ENCODE measurements around the gene ZFP91.
A peak's percentile ranks its signal among the peaks of the same experiment; 100 is the strongest.

Gene ZFP91

GRCh38 chr11:58586998-58587397, 8.1 kb downstream of the ZFP91 start:
- DNase-seq = no peak

- DNase-seq = no peak
Measured at GRCh38 chr11:58591659-58592058, 12.8 kb downstream of the ZFP91 start.

GRCh38 chr11:58592760-58593472, 14.1 kb downstream of the ZFP91 start:
- no peak for DNase-seq

GRCh38 chr11:58594826-58595225, 16.0 kb downstream of the ZFP91 start:
- no peak for DNase-seq

- no peak for DNase-seq
Measured at GRCh38 chr11:58596621-58597020, 17.8 kb downstream of the ZFP91 start.

- no peak for DNase-seq
Measured at GRCh38 chr11:58597486-58598144, 18.8 kb downstream of the ZFP91 start.

GRCh38 chr11:58600510-58600909, 21.6 kb downstream of the ZFP91 start:
- DNase-seq = no peak

GRCh38 chr11:58606930-58607714, 28.3 kb downstream of the ZFP91 start:
- DNase-seq = no peak

GRCh38 chr11:58608331-58608730, 29.5 kb downstream of the ZFP91 start:
- no peak for DNase-seq

- DNase-seq = no peak
Measured at GRCh38 chr11:58609723-58610122, 30.9 kb downstream of the ZFP91 start.

GRCh38 chr11:58613228-58613627, 34.4 kb downstream of the ZFP91 start:
- no peak for DNase-seq

- no peak for DNase-seq
Measured at GRCh38 chr11:58615559-58615958, 36.7 kb downstream of the ZFP91 start.

GRCh38 chr11:58616594-58616993, 37.7 kb downstream of the ZFP91 start:
- DNase-seq = peak; percentile 24

GRCh38 chr11:58617976-58618557, 39.2 kb downstream of the ZFP91 start:
- DNase-seq = no peak

- DNase-seq = no peak
Measured at GRCh38 chr11:58621586-58622262, 42.9 kb downstream of the ZFP91 start.

- DNase-seq = no peak
Measured at GRCh38 chr11:58622344-58622743, 43.5 kb downstream of the ZFP91 start, which contains the start of gene CNTF. Gene CNTF, plus strand, starts transcription at chr11:58622665. Its CDS starts 88 bp downstream, at chr11:58622753.

GRCh38 chr11:58625086-58625485, 46.2 kb downstream of the ZFP91 start:
- DNase-seq = no peak

- DNase-seq = no peak
Measured at GRCh38 chr11:58625826-58626460, 47.1 kb downstream of the ZFP91 start.

- DNase-seq = no peak
Measured at GRCh38 chr11:58626934-58627483, 48.1 kb downstream of the ZFP91 start.

GRCh38 chr11:58628446-58628845, 49.6 kb downstream of the ZFP91 start:
- no peak for DNase-seq

GRCh38 chr11:58629857-58630256, 51.0 kb downstream of the ZFP91 start:
- DNase-seq = peak; percentile 6

GRCh38 chr11:58631378-58631777, 52.5 kb downstream of the ZFP91 start:
- no peak for DNase-seq

Data from NCI-H446 treated with DMSO at 0.1 percent for 48 hours (cell line).